Measurements from ENCODE around the gene ZSWIM2. TPM values are rescaled to one million over a fixed set of nuclear protein-coding genes. Genes with fewer than 3 reads are reported as not detected.
A peak's percentile ranks its signal among the peaks of the same experiment; 100 is the strongest.

Gene ZSWIM2
- total RNA-seq, 4 donors from 2014 or later, result not detected

DNA sequence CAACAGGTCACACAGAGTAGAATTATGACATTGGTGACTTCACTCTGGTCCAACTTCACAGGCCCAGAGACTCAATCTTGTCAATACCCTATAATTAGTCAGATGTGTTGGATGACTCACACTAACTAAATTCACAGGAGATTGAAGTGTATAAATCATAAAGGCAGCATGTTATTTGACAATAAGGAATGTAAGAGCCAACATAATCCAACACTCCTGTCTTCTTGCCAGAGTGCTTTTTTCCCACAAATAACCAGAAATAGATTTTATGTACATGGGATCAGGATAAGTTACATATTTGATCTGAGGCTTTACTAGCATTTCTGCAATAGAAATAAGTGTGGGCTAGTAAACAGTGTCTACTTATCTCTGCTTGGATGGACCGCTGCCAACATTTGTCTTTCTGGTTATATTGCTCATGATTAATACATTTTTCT lies 42.2 kb upstream of the ZSWIM2 start:
- H3K9me3 ChIP-seq, result no peaks in the 10 kb centered on the region
- no peak overlapping the region for H3K4me3 ChIP-seq (replicated peaks in 1 of 3)
- no peaks in the 10 kb centered on the region for H3K36me3 ChIP-seq
- TF ChIP-seq, protein P1, sequence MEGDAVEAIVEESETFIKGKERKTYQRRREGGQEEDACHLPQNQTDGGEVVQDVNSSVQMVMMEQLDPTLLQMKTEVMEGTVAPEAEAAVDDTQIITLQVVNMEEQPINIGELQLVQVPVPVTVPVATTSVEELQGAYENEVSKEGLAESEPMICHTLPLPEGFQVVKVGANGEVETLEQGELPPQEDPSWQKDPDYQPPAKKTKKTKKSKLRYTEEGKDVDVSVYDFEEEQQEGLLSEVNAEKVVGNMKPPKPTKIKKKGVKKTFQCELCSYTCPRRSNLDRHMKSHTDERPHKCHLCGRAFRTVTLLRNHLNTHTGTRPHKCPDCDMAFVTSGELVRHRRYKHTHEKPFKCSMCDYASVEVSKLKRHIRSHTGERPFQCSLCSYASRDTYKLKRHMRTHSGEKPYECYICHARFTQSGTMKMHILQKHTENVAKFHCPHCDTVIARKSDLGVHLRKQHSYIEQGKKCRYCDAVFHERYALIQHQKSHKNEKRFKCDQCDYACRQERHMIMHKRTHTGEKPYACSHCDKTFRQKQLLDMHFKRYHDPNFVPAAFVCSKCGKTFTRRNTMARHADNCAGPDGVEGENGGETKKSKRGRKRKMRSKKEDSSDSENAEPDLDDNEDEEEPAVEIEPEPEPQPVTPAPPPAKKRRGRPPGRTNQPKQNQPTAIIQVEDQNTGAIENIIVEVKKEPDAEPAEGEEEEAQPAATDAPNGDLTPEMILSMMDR (IDR thresholded peaks at IDR 0.05), result no peak
- no peak for TF ChIP-seq POLR2A (IDR thresholded peaks at IDR 0.05)
- H3K4me1 ChIP-seq, result no peaks in the 10 kb centered on the region
- DNase-seq, result no peak
- no peak overlapping the region for H3K27ac ChIP-seq
- no peaks in the 10 kb centered on the region for H3K27me3 ChIP-seq
- intact Hi-C loops (cut with DNase I), result no loop called here
- 79 to 85% methylated on average over 1 of the region's 1 CpG for WGBS, 2 donors

DNA sequence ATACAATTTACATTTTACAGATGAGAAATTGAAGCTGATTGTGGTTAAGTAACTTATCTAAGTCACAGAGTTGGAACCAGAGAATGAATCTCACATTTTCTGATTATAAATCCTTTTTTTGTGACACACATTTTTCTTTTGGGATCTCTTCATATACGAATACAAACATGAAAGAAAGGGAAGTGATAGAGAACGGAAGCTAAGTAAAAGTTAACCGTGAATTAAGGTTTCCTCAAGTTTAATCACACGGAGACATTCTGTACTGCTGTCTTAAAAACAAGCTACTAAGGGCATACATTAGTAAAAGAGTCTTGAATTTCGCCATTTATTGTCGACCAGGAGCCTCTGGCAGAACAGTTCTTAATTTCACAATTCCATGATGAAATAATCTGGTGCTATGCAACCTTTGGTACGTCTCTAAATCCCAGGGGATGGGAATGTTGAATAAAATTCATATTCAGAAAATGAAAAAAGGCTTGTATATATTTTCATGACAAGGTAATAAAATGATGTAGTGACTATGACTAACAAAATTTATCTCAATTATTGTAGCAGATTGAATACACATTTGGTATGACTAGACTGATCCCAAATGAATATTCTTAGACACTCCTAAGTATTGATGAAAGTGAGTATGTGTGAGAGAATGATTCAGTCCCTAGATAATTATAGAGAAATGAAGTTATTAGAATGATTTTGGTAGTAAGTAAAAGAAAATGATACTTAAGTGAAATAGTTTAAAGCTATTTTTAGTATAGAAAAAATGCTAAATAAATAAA lies 40.3 kb upstream of the ZSWIM2 start:
- intact Hi-C loops (cut with DNase I), result no loop called here
- no peaks in the 10 kb centered on the region for H3K36me3 ChIP-seq
- no peaks in the 10 kb centered on the region for H3K27me3 ChIP-seq
- no peaks in the 10 kb centered on the region for H3K9me3 ChIP-seq
- DNase-seq, result no peak
- H3K4me1 ChIP-seq, result no peaks in the 10 kb centered on the region
- TF ChIP-seq, protein P1 (IDR thresholded peaks at IDR 0.05), result no peak
- TF ChIP-seq POLR2A (IDR thresholded peaks at IDR 0.05), result no peak
- 77 to 80% methylated on average over 7 of the region's 7 CpGs for WGBS, 2 donors
- H3K27ac ChIP-seq, result no peak overlapping the region
- no peak overlapping the region for H3K4me3 ChIP-seq (replicated peaks in 1 of 3)

DNA sequence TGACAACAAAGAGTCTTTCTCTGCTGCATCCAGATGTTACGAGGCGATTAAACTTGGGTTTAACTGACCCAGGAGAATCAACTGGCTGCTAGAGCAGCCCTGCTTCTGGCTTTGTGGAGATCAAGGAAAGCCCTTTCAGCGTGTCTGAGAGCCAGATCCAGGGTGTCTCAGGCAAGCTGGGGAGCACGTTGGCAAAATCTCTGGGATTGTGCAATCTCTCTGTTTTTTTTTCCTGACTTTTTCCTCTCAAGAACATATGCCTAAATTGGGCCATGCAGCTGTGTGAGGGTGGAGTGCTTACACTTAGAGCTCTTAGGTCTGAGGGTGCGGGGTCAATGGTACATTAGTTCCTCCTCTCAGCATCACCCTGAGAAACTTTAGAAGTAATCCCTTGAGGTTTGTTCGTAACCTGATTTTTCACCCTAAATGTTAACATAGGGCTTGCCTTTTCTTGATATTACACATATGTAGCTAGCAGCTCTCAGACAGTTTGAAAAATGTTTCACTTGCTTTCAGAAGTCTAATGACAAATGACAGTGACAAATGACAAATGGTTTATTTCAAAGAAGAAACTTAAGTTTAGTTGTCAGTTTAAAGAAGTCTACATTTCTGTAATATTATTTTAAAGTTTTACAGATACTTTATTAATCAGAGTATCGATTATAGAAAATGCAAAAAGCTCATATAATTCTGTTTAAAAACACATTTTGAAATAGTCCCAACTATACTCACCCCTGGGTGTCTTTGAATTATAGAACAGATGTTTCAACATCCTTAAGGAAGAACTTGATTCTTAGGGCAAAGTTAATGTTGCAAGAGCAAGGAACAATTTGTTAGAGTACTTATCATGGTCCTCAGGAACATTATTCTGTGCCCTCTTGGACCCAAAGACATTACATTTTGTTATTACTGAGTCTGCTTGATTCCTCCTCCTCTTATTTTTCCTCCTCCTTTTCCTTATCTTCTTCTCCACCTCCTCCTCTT lies 38.4 kb upstream of the ZSWIM2 start:
- H3K27ac ChIP-seq, result no peak overlapping the region
- H3K36me3 ChIP-seq, result no peaks in the 10 kb centered on the region
- 49 to 58% methylated on average over 7 of the region's 7 CpGs for WGBS, 2 donors
- no peaks in the 10 kb centered on the region for H3K4me1 ChIP-seq
- peak in 1 of 2 donors; percentile 4 for DNase-seq
- H3K4me3 ChIP-seq (replicated peaks in 1 of 3), result no peak overlapping the region
- H3K27me3 ChIP-seq, result no peaks in the 10 kb centered on the region
- intact Hi-C loops (cut with DNase I), result no loop called here
- TF ChIP-seq POLR2A (IDR thresholded peaks at IDR 0.05), result no peak
- TF ChIP-seq, protein P1 (IDR thresholded peaks at IDR 0.05), result no peak
- no peaks in the 10 kb centered on the region for H3K9me3 ChIP-seq

DNA sequence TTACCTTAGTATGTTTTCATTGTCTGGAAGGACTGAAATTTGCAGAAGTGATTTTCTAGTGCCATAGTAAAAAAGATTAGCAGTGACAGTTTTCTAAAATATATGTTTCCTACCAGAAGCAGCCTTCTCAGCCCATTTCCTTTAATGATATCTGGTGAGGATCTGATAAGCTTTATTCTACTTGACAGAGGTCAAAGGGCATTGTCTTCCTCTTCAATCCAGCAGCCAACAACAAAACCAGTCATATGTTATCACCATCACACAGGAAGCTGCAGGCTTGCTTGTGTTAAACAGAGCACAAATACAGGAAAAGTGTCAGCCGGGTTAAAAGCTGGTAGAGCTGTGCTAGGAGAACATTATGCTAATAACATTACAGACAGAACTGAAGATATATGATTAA lies 35.6 kb upstream of the ZSWIM2 start:
- H3K27ac ChIP-seq, result no peak overlapping the region
- intact Hi-C loops (cut with DNase I), result no loop called here
- no peak overlapping the region for H3K4me3 ChIP-seq (replicated peaks in 1 of 3)
- no peak for TF ChIP-seq POLR2A (IDR thresholded peaks at IDR 0.05)
- TF ChIP-seq, protein P1 (IDR thresholded peaks at IDR 0.05), result no peak
- no peaks in the 10 kb centered on the region for H3K27me3 ChIP-seq
- no peaks in the 10 kb centered on the region for H3K4me1 ChIP-seq
- 35 to 39% methylated on average over 1 of the region's 1 CpG for WGBS, 2 donors
- H3K36me3 ChIP-seq, result no peaks in the 10 kb centered on the region
- DNase-seq, result no peak
- H3K9me3 ChIP-seq, result no peaks in the 10 kb centered on the region

Measured in thyroid gland (tissue), 4 donors.